ENCODE measurements around the gene TRIM52. TPM values are rescaled to one million over a fixed set of nuclear protein-coding genes. Genes with fewer than 3 reads are reported as not detected.

TRIM52 gene
- total RNA-seq, 1 experiment from 2014 or later = 7.8 TPM

GRCh38 chr5:181281984-181282316 lies 21.0 kb upstream of the TRIM52 start:
- H3K4me1 Mint-ChIP-seq = peaks cover 10% of the 10 kb centered on the region
- peak overlapping the region; percentile 95 for H3K27ac Mint-ChIP-seq
- peaks cover 20% of the 10 kb centered on the region for H3K36me3 Mint-ChIP-seq
- ATAC-seq = peak; percentile 36
- peaks cover 7% of the 10 kb centered on the region for H3K27me3 Mint-ChIP-seq (ENCODE audit: low read depth)
- no peak for DNase-seq (ENCODE audit: low spot score)
- ChIA-PET CTCF (interaction anchor here (0.7 to 1.2 kb wide), 3 partner anchors 9 to 194 kb away, joined by 3 to 5 read pairs (median 4); no protein-coding TSS in a partner anchor), POLR2A (interaction anchor here (2.3 kb wide), 1 partner anchor 21 kb away, joined by 12 read pairs; the partner anchor contains the start of gene TRIM52)
- H3K4me3 Mint-ChIP-seq = no peak overlapping the region
- 0 out of 2 replicates have a peak, but pooled peaks have one; percentile 5 for TF ChIP-seq TP53 (CRISPR knock-in tag; IDR thresholded peaks at IDR 0.05)
- TF ChIP-seq ZNF425 (CRISPR knock-in tag; conservative IDR thresholded peaks at IDR 0.05) = no peak
- no peaks in the 10 kb centered on the region for H3K9me3 Mint-ChIP-seq

GRCh38 chr5:181281077-181281983 lies 20.4 kb upstream of the TRIM52 start:
- no peaks in the 10 kb centered on the region for H3K9me3 Mint-ChIP-seq
- peaks cover 7% of the 10 kb centered on the region for H3K27me3 Mint-ChIP-seq (ENCODE audit: low read depth)
- ChIA-PET POLR2A (interaction anchor here (2.3 kb wide), 1 partner anchor 20 kb away, joined by 12 read pairs; the partner anchor contains the start of gene TRIM52), CTCF (interaction anchor here (0.7 to 1.2 kb wide), 3 partner anchors 8 to 193 kb away, joined by 3 to 5 read pairs (median 4); no protein-coding TSS in a partner anchor)
- H3K4me3 Mint-ChIP-seq = no peak overlapping the region
- H3K27ac Mint-ChIP-seq = peak overlapping the region; percentile 95
- H3K4me1 Mint-ChIP-seq = peaks cover 10% of the 10 kb centered on the region
- ATAC-seq (peak; percentile 87), DNase-seq (ENCODE audit: low spot score) (peak; percentile 79)
- H3K36me3 Mint-ChIP-seq = peaks cover 14% of the 10 kb centered on the region
- TF ChIP-seq MAX (CRISPR knock-in tag; IDR thresholded peaks at IDR 0.05) (peak; percentile 83), CREM (CRISPR knock-in tag; IDR thresholded peaks at IDR 0.05) (no peak), MLX (CRISPR knock-in tag; IDR thresholded peaks at IDR 0.05) (no peak), KAT7 (CRISPR knock-in tag; IDR thresholded peaks at IDR 0.05; ENCODE audit: borderline replicate concordance) (0 out of 2 replicates have a peak, but pooled peaks have one; percentile 39), ATF1 (CRISPR knock-in tag; IDR thresholded peaks at IDR 0.05) (no peak), SP1 (CRISPR knock-in tag; conservative IDR thresholded peaks at IDR 0.05) (peak; percentile 40; the same call in 1 of the 2 replicates), FOXP4 (CRISPR knock-in tag; IDR thresholded peaks at IDR 0.05) (0 out of 2 replicates have a peak, but pooled peaks have one; percentile 32), ZBTB43 (CRISPR knock-in tag; IDR thresholded peaks at IDR 0.05) (0 out of 2 replicates have a peak, but pooled peaks have one; percentile 60), FOXK1 (CRISPR knock-in tag; IDR thresholded peaks at IDR 0.05) (peak; percentile 43; the same call in 1 of the 2 replicates), EMX1 (CRISPR knock-in tag; IDR thresholded peaks at IDR 0.05) (no peak), ZNF219 (CRISPR knock-in tag; IDR thresholded peaks at IDR 0.05; ENCODE audit: borderline replicate concordance) (no peak), ARID4B (CRISPR knock-in tag; IDR thresholded peaks at IDR 0.05; ENCODE audit: borderline replicate concordance) (peak; percentile 36; the same call in 1 of the 2 replicates), TP53 (CRISPR knock-in tag; IDR thresholded peaks at IDR 0.05) (0 out of 2 replicates have a peak, but pooled peaks have one; percentile 58), PRDM15 (CRISPR knock-in tag; IDR thresholded peaks at IDR 0.05) (0 out of 2 replicates have a peak, but pooled peaks have one; percentile 9), NFYB (CRISPR knock-in tag; conservative IDR thresholded peaks at IDR 0.05; ENCODE audit: low read depth) (0 out of 2 replicates have a peak, but pooled peaks have one; percentile 41)
